Heart left ventricle (tissue), 13 donors: ENCODE results near the gene KCNN2.

ENCODE experiments used
- POLR2A ChIP-seq, 2 donors: fragments of 450-650 bp; IDR thresholded peaks; one replicate each; pipeline ENCODE4 v1.6.1; 2017; ENCODE audit warnings: antibody characterized with exemption in 2 of 2, mild to moderate bottlenecking in 2 of 2, moderate library complexity in 2 of 2
- TF ChIP-seq, protein P1 (sequence below), 12 donors: fragments of 200-600 bp; sonication (generic) in 4 of 12; IDR thresholded peaks; one replicate each; pipeline versions ENCODE4 v1.5.0 to v1.8.0; 2018 to 2022; ENCODE audit warnings: antibody characterized with exemption in 12 of 12, mild to moderate bottlenecking in 5 of 12
- donor health status: ischemic (EF 13 %, LVEDD 7.1; RV severe dilation, severe dysfunction).
- donor health status: DM: no; HTN: yes; CAD: no.
- donor health status: DM: no; HTN: no; CAD: no.
- donor health status: ischemic (EF 25% LVEDD 6.9; RV normal size, moderate dysfunction).
- donor health status: ischemic (EF 25% LVEDD 5.7; RV mildly dilated, moderate dysfunction).
- donor health status: ischemic (EF 35%, LVEDD 5.7; RV mildly dilated, moderate dysfunction).
- donor health status: nonischemic (EF 11% LVEDD 7.7; RV severe dilation, severe dysfunction).
- donor health status: DM: yes; HTN: yes; CAD: no.
- donor health status: PGD.
- donor health status: ischemic (EF 29% LVEDD 5.4; RV normal size, mild dysfunction).
- donor health status: nonischemic (EF 23%, LVEDD 6.1; RV moderate dilation, normal function).

DNA sequence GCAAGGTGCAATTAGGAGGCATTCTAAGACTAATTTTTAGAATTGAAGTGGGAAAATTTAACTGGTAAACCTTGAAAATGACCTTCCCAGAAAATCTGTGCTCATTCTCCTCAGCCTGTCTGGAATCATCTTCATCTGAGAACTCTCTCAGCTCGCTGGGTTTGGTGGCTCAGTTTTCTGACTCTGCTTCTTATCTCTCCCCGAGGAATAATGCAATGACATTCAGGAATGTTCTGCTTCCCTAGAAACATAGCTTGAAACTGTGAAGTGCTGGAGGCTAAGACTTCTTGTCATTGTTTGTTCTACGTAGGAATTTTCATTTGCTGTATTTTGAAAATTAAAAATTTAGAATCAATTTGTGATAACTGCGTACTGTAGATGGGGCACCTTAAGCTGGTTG lies 86.6 kb downstream of the KCNN2 start:
- TF ChIP-seq, protein P1, sequence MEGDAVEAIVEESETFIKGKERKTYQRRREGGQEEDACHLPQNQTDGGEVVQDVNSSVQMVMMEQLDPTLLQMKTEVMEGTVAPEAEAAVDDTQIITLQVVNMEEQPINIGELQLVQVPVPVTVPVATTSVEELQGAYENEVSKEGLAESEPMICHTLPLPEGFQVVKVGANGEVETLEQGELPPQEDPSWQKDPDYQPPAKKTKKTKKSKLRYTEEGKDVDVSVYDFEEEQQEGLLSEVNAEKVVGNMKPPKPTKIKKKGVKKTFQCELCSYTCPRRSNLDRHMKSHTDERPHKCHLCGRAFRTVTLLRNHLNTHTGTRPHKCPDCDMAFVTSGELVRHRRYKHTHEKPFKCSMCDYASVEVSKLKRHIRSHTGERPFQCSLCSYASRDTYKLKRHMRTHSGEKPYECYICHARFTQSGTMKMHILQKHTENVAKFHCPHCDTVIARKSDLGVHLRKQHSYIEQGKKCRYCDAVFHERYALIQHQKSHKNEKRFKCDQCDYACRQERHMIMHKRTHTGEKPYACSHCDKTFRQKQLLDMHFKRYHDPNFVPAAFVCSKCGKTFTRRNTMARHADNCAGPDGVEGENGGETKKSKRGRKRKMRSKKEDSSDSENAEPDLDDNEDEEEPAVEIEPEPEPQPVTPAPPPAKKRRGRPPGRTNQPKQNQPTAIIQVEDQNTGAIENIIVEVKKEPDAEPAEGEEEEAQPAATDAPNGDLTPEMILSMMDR (IDR thresholded peaks at IDR 0.05): no peak
- no peak for TF ChIP-seq POLR2A (IDR thresholded peaks at IDR 0.05)
